K562 (cell line): ENCODE measurements around the gene EIF1. TPM values are rescaled to one million over a fixed set of nuclear protein-coding genes. Genes with fewer than 3 reads are reported as not detected.

Experiments
- ARID2 ChIP-seq: fragments of 450-650 bp; IDR thresholded peaks from 2 replicates; pipeline ENCODE4 v1.6.1; 2017; ENCODE audit warnings: antibody characterized with exemption, mild to moderate bottlenecking
- ERF ChIP-seq: fragments of 450-650 bp; formaldehyde crosslinking; IDR thresholded peaks from 2 replicates; pipeline ENCODE4 v1.4.0; 2020; ENCODE audit warnings: mild to moderate bottlenecking, mixed read lengths
- KLF10 ChIP-seq: fragments of 250-450 bp; sonication (Bioruptor Pico); IDR thresholded peaks from 2 replicates; pipeline ENCODE4 v1.6.1; 2021; ENCODE audit warnings: matching md5 sums
- NFIC ChIP-seq: fragments of 450-650 bp; IDR thresholded peaks from 2 replicates; pipeline ENCODE4 v1.6.1; 2017; ENCODE audit warnings: mild to moderate bottlenecking, inconsistent platforms
- POU5F1 ChIP-seq: fragments of 150-350 bp; IDR thresholded peaks from 2 replicates; pipeline ENCODE4 v1.6.1; 2014; ENCODE audit warnings: borderline replicate concordance, low read length, low read depth, mild to moderate bottlenecking; ENCODE audit not compliant: partially characterized antibody
- RCOR1 ChIP-seq, 2 experiments: IDR thresholded peaks; 2 replicates each; pipeline ENCODE4 v1.6.1; 2012; ENCODE audit warnings: low read depth in 2 of 2, low read length in 2 of 2, borderline replicate concordance in 1 of 2, improper control_type of control experiment in 1 of 2
- SAFB2 ChIP-seq: fragments of 200-400 bp; formaldehyde crosslinking; IDR thresholded peaks from 2 replicates; pipeline ENCODE4 v1.6.1; 2018; ENCODE audit warnings: borderline replicate concordance, low read length, low read depth, moderate library complexity; ENCODE audit not compliant: severe bottlenecking
- SNRNP70 ChIP-seq: fragments of 200-400 bp; formaldehyde crosslinking; optimal IDR thresholded peaks from 2 replicates; pipeline ENCODE3; 2017; ENCODE audit warnings: low read depth, low read length
- THRAP3 ChIP-seq: fragments of 450-650 bp; IDR thresholded peaks from 2 replicates; pipeline ENCODE4 v1.6.1; 2016; ENCODE audit warnings: mild to moderate bottlenecking, inconsistent platforms, borderline replicate concordance
- ZFP1 ChIP-seq: fragments of 450-650 bp; formaldehyde crosslinking; IDR thresholded peaks from 2 replicates; pipeline ENCODE4 v1.4.0; 2020; ENCODE audit warnings: mild to moderate bottlenecking, mixed read lengths
- ZNF589 ChIP-seq: fragments of 200-800 bp; sonication (Bioruptor generic); IDR thresholded peaks from 2 replicates; pipeline ENCODE4 v1.6.1; 2016; ENCODE audit warnings: low read depth, missing genetic modification characterization, missing compliant biosample characterization
- ZNF717 ChIP-seq: fragments of 250-450 bp; sonication (Bioruptor Pico); IDR thresholded peaks from 2 replicates; pipeline ENCODE4 v1.5.0; 2021
- polyA plus RNA-seq, 8 experiments: library from polyadenylated mRNA; depleted of rRNA in 4 of 8; stranded (reverse) in 5 of 8; unstranded in 3 of 8; fragments of >200 nt; fragmentation: Nextera tagmentation in 2 of 8; fragmentation: Illumina TruSeq in 1 of 8; extraction: Ambion mirVana in 2 of 8; extraction: Trizol in 1 of 8; gene quantifications; 2 replicates each; pipeline versions ENCODE4 v1.2.1 to v1.2.3, GENCODE V29; 2011 to 2014; ENCODE audit warnings: inconsistent platforms in 1 of 8, missing spikeins in 1 of 8
- total RNA-seq, 7 experiments: library from RNA; depleted of rRNA in 6 of 7; stranded (reverse); fragments of >200 nt in 6 of 7; fragmentation: Illumina TruSeq in 2 of 7; extraction: Trizol in 2 of 7; gene quantifications; 2 replicates each; pipeline versions ENCODE4 v1.2.1 to v1.2.3, GENCODE V29; 2011 to 2021; ENCODE audit warnings: low replicate concordance in 1 of 7
- TF ChIP-seq, protein P1 (sequence below): sonication (generic); formaldehyde crosslinking; IDR thresholded peaks from 2 replicates; pipeline ENCODE4 v1.8.1; 2023; ENCODE audit warnings: mild to moderate bottlenecking, missing genetic modification reagents, moderate library complexity
- TF ChIP-seq, protein P2 (sequence below): fragments of 450-650 bp; IDR thresholded peaks from 2 replicates; pipeline ENCODE4 v1.6.1; 2014; ENCODE audit warnings: low read depth, mild to moderate bottlenecking, moderate library complexity, borderline replicate concordance
- TF ChIP-seq, protein P3 (sequence below): IDR thresholded peaks from 2 replicates; pipeline ENCODE4 v1.6.1; 2011; ENCODE audit warnings: borderline replicate concordance, low read depth, mild to moderate bottlenecking, moderate library complexity, low read length; ENCODE audit not compliant: insufficient read depth, poor library complexity, severe bottlenecking
- TF ChIP-seq, protein P4 (sequence below): sonication (generic); formaldehyde crosslinking; IDR thresholded peaks from 2 replicates; pipeline ENCODE4 v1.8.0; 2022; ENCODE audit warnings: mild to moderate bottlenecking, missing genetic modification reagents
- TF ChIP-seq, protein P5 (sequence below): fragments of 250-450 bp; sonication (Bioruptor Pico); IDR thresholded peaks from 2 replicates; pipeline ENCODE4 v1.4.0; 2020; ENCODE audit warnings: mild to moderate bottlenecking
- TF ChIP-seq, protein P6 (sequence below), 2 experiments: fragments of 450-650 bp in 1 of 2; sonication (generic) in 1 of 2; formaldehyde crosslinking; conservative IDR thresholded peaks; 2 replicates each; pipeline versions ENCODE4 v1.4.0 to v1.8.1; 2020 to 2022; ENCODE audit warnings: mild to moderate bottlenecking in 1 of 2, missing genetic modification reagents in 1 of 2

The EIF1 gene
- total and polyA plus RNA-seq, 9 of the 15 experiments (the other 6 are each of a cell fraction or from before 2014, with no cell fraction given): 67.0 to 1,204 (median 320) TPM

DNA sequence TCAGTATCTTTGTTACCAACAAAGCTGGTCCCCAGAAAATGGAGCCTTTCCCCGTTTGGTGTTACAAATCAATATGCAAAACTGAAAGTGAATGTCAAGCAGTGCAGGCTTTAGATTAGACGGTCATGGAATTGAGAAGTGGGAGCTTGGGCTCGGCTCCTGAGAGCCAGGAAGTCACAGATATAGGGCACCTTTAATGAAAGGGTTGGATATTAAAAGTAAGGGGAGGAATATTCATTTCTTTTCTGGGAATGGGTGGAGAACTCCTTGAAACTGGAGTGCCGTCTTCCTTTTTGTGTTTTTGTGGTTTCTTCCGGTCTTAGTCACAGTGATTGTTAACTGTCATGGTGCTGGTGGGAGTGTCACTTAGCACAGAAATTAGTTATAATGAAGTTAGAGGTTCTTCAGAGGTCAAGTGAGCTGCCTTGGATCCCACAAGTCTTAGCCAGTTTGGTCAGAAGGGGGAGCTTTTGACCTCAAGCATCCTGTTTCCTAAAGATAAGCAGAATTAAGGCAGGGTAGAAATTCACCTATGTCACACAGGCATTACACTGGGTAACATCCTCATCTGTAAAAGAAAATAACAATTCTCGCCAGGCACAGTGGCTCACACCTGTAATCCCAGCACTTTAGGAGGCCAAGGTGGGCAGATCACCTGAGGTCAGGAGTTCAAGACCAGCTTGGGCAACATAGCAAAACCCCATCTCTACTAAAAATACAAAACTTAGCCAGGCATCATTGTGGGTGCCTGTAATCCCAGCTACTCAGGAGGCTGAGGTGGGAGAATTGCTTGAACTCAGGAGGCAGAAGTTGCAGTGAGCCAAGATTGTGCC lies 9.6 kb upstream of the EIF1 start (continued):
- TF ChIP-seq POU5F1 (no peak), ZNF589 (no peak), NFIC (no peak; the same call in 1 of the 2 replicates), KLF10 (CRISPR knock-in tag) (no peak), SNRNP70 (no peak), SAFB2 (no peak), ZFP1 (no peak), RCOR1 (IDR thresholded peaks at IDR 0.05; ENCODE audit: borderline replicate concordance in 1 of 2, low read depth in 2 of 2, low read length in 2 of 2) (peak in 1 of 2 experiments; percentile 84; a peak in 3 of 4 replicates), ERF (CRISPR knock-in tag) (no peak), THRAP3 (peak; percentile 32; the same call in 1 of the 2 replicates), ARID2 (no peak), ZNF717 (no peak)
- TF ChIP-seq, protein P1, sequence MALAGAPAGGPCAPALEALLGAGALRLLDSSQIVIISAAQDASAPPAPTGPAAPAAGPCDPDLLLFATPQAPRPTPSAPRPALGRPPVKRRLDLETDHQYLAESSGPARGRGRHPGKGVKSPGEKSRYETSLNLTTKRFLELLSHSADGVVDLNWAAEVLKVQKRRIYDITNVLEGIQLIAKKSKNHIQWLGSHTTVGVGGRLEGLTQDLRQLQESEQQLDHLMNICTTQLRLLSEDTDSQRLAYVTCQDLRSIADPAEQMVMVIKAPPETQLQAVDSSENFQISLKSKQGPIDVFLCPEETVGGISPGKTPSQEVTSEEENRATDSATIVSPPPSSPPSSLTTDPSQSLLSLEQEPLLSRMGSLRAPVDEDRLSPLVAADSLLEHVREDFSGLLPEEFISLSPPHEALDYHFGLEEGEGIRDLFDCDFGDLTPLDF (CRISPR knock-in tag): no peak; the same call in 1 of the 2 replicates
- TF ChIP-seq, protein P2, sequence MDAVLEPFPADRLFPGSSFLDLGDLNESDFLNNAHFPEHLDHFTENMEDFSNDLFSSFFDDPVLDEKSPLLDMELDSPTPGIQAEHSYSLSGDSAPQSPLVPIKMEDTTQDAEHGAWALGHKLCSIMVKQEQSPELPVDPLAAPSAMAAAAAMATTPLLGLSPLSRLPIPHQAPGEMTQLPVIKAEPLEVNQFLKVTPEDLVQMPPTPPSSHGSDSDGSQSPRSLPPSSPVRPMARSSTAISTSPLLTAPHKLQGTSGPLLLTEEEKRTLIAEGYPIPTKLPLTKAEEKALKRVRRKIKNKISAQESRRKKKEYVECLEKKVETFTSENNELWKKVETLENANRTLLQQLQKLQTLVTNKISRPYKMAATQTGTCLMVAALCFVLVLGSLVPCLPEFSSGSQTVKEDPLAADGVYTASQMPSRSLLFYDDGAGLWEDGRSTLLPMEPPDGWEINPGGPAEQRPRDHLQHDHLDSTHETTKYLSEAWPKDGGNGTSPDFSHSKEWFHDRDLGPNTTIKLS: no peak
- TF ChIP-seq, protein P3, sequence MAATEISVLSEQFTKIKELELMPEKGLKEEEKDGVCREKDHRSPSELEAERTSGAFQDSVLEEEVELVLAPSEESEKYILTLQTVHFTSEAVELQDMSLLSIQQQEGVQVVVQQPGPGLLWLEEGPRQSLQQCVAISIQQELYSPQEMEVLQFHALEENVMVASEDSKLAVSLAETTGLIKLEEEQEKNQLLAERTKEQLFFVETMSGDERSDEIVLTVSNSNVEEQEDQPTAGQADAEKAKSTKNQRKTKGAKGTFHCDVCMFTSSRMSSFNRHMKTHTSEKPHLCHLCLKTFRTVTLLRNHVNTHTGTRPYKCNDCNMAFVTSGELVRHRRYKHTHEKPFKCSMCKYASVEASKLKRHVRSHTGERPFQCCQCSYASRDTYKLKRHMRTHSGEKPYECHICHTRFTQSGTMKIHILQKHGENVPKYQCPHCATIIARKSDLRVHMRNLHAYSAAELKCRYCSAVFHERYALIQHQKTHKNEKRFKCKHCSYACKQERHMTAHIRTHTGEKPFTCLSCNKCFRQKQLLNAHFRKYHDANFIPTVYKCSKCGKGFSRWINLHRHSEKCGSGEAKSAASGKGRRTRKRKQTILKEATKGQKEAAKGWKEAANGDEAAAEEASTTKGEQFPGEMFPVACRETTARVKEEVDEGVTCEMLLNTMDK: no peak
- TF ChIP-seq, protein P4, sequence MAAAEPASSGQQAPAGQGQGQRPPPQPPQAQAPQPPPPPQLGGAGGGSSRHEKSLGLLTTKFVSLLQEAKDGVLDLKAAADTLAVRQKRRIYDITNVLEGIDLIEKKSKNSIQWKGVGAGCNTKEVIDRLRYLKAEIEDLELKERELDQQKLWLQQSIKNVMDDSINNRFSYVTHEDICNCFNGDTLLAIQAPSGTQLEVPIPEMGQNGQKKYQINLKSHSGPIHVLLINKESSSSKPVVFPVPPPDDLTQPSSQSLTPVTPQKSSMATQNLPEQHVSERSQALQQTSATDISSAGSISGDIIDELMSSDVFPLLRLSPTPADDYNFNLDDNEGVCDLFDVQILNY (CRISPR knock-in tag): no peak
- TF ChIP-seq, protein P5, sequence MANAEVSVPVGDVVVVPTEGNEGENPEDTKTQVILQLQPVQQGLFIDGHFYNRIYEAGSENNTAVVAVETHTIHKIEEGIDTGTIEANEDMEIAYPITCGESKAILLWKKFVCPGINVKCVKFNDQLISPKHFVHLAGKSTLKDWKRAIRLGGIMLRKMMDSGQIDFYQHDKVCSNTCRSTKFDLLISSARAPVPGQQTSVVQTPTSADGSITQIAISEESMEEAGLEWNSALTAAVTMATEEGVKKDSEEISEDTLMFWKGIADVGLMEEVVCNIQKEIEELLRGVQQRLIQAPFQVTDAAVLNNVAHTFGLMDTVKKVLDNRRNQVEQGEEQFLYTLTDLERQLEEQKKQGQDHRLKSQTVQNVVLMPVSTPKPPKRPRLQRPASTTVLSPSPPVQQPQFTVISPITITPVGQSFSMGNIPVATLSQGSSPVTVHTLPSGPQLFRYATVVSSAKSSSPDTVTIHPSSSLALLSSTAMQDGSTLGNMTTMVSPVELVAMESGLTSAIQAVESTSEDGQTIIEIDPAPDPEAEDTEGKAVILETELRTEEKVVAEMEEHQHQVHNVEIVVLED (CRISPR knock-in tag): no peak
- TF ChIP-seq, protein P6, sequence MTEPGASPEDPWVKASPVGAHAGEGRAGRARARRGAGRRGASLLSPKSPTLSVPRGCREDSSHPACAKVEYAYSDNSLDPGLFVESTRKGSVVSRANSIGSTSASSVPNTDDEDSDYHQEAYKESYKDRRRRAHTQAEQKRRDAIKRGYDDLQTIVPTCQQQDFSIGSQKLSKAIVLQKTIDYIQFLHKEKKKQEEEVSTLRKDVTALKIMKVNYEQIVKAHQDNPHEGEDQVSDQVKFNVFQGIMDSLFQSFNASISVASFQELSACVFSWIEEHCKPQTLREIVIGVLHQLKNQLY (CRISPR knock-in tag; conservative IDR thresholded peaks at IDR 0.05): no peak
